ENCODE data around the gene C1QA. TPM values are rescaled to one million over a fixed set of nuclear protein-coding genes. Genes with fewer than 3 reads are reported as not detected.

The C1QA gene
- total and polyA plus RNA-seq, 2 of the 13 experiments (the other 11 are each of a cell fraction or from before 2014, with no cell fraction given): not detected

GRCh38 chr1:22652881-22653316, 16.5 kb downstream of the C1QA start, which contains the start of gene C1QB:
TSS of gene C1QB (plus strand) at chr1:22653236. CDS start at chr1:22659463, 6,227 bp downstream.
- ATAC-seq (no peak), DNase-seq (ENCODE audit: low spot score) (no peak), FAIRE-seq (no peak)
- Histone ChIP-seq H3K27ac (ENCODE audit: extremely low read length, insufficient read depth, low read length) (no peak within 1 kb of the TSS), H4K20me1 (ENCODE audit: insufficient read depth, low read length) (no peaks in the 10 kb centered on the region), H3K9me3 (ENCODE audit: low read length) (no peaks in the 10 kb centered on the region), H3K4me3 (replicated peaks in 1 of 3; ENCODE audit: insufficient read depth in 1 of 3, low read depth in 2 of 3, low read length in 3 of 3) (no peak within 1 kb of the TSS), H2AFZ (ENCODE audit: low read length) (no peak within 1 kb of the TSS), H3K9ac (ENCODE audit: insufficient read depth, low read depth, low read length) (no peak within 1 kb of the TSS), H3K27me3 (ENCODE audit: control insufficient read depth in 1 of 2, insufficient read depth in 2 of 2, low read length in 2 of 2) (peaks cover 1 to 26% of the 10 kb centered on the region in 2 experiments; a peak in 4 of 5 replicates), H3K4me2 (ENCODE audit: low read depth, low read length) (no peak within 1 kb of the TSS), H3K4me1 (ENCODE audit: insufficient read depth, low read length) (no peaks in the 10 kb centered on the region), H3K79me2 (ENCODE audit: insufficient read depth, low read length) (no peaks in the 10 kb centered on the region), H3K36me3 (replicated peaks in 1 of 2; ENCODE audit: control insufficient read depth in 1 of 2, insufficient read depth in 2 of 2, low read length in 2 of 2) (no peaks in the 10 kb centered on the region)
- no peak for TF ChIP-seq ATF2 (CRISPR knock-in tag; IDR thresholded peaks at IDR 0.05)
- peak; percentile 19 to 44; a peak in 1 of 4 replicates for TF ChIP-seq MAFK (conservative IDR thresholded peaks at IDR 0.05 in 1 of 2, IDR thresholded peaks at IDR 0.05 in 1 of 2; ENCODE audit: low read length in 2 of 2)
- intact Hi-C loops (cut with micrococcal nuclease; ENCODE audit: unreplicated experiment) (no loop called here), in situ Hi-C loops (cut with HindIII; ENCODE audit: extremely low pct_ligation_motif_present, low pct_unique_long_range_greater_than_20kb) (no loop called here)
- ChIA-PET CTCF (ENCODE audit: low intra/inter-chr PET ratio, low total read pairs) (no interaction called here), POLR2A (no interaction called here)
- BruUV-seq (replicated peaks): no TSS peak
- 29% methylated on average over 7 of the region's 13 CpGs for WGBS (ENCODE audit: low lambda C conversion rate)

- POLR2A ChIA-PET: no interaction called here
- no peak overlapping the region for H3K9ac ChIP-seq (ENCODE audit: insufficient read depth, low read depth, low read length)
- H3K36me3 ChIP-seq (replicated peaks in 1 of 2; ENCODE audit: control insufficient read depth in 1 of 2, insufficient read depth in 2 of 2, low read length in 2 of 2): no peaks in the 10 kb centered on the region
- no peak overlapping the region for H3K4me3 ChIP-seq (replicated peaks in 1 of 3; ENCODE audit: insufficient read depth in 1 of 3, low read depth in 2 of 3, low read length in 3 of 3)
- peak; percentile 63; the same call in 2 of the 3 replicates for ATAC-seq
- in situ Hi-C loops (cut with HindIII; ENCODE audit: extremely low pct_ligation_motif_present, low pct_unique_long_range_greater_than_20kb): no loop called here
- no peak for FAIRE-seq
- BruUV-seq (replicated peaks): no TSS peak
- intact Hi-C loops (cut with micrococcal nuclease; ENCODE audit: unreplicated experiment): no loop called here
- WGBS (ENCODE audit: low lambda C conversion rate): 12% methylated on average over 4 of the region's 5 CpGs
- H4K20me1 ChIP-seq (ENCODE audit: insufficient read depth, low read length): no peaks in the 10 kb centered on the region
- no peak overlapping the region for H2AFZ ChIP-seq (ENCODE audit: low read length)
- H3K79me2 ChIP-seq (ENCODE audit: insufficient read depth, low read length): no peaks in the 10 kb centered on the region
- H3K4me1 ChIP-seq (ENCODE audit: insufficient read depth, low read length): no peaks in the 10 kb centered on the region
- no peaks in the 10 kb centered on the region for H3K9me3 ChIP-seq (ENCODE audit: low read length)
- H3K27ac ChIP-seq (ENCODE audit: extremely low read length, insufficient read depth, low read length): no peak overlapping the region
- DNase-seq (ENCODE audit: low spot score): no peak
- TF ChIP-seq ZNF768 (CRISPR knock-in tag; IDR thresholded peaks at IDR 0.05): peak; percentile 66; the same call in 1 of the 2 replicates
- TF ChIP-seq ZNF317 (CRISPR knock-in tag; IDR thresholded peaks at IDR 0.05): no peak
- peaks cover 1 to 26% of the 10 kb centered on the region in 2 experiments; a peak in 4 of 5 replicates for H3K27me3 ChIP-seq (ENCODE audit: control insufficient read depth in 1 of 2, insufficient read depth in 2 of 2, low read length in 2 of 2)
- H3K4me2 ChIP-seq (ENCODE audit: low read depth, low read length): no peak overlapping the region
- CTCF ChIA-PET (ENCODE audit: low intra/inter-chr PET ratio, low total read pairs): no interaction called here
Observed at GRCh38 chr1:22654692-22655091, 18.3 kb downstream of the C1QA start.

Data from HepG2 (cell line).